H9 (cell line): ENCODE data around the gene PUM2. TPM values are rescaled to one million over a fixed set of nuclear protein-coding genes. Genes with fewer than 3 reads are reported as not detected.

Experiments
- DNase-seq: peaks from one replicate; pipeline ENCODE4 v3.0.0-alpha.2; 2017
- H2AFZ ChIP-seq: one replicate; pipeline ENCODE4 v1.6.1; 2013; ENCODE audit warnings: mild to moderate bottlenecking, low read length, control low read depth, moderate library complexity
- H2AK5ac ChIP-seq: 2 replicates; pipeline ENCODE4 v1.6.1; 2013; ENCODE audit warnings: low read length, control low read depth, mixed read lengths; ENCODE audit not compliant: insufficient read length
- H2BK120ac ChIP-seq: one replicate; pipeline ENCODE4 v1.6.1; 2013; ENCODE audit warnings: low read depth, mild to moderate bottlenecking, low read length, control low read depth, inconsistent platforms; ENCODE audit not compliant: poor library complexity, severe bottlenecking
- H2BK12ac ChIP-seq: 2 replicates; pipeline ENCODE4 v1.6.1; 2013; ENCODE audit warnings: low read length, control low read depth, mixed read lengths, low read depth; ENCODE audit not compliant: insufficient read length
- H2BK15ac ChIP-seq: 2 replicates; pipeline ENCODE4 v1.6.1; 2013; ENCODE audit warnings: low read depth, low read length, control low read depth
- H2BK20ac ChIP-seq: one replicate; pipeline ENCODE4 v1.6.1; 2013; ENCODE audit warnings: low read depth, mild to moderate bottlenecking, low read length, control low read depth, inconsistent platforms; ENCODE audit not compliant: poor library complexity, severe bottlenecking
- H2BK5ac ChIP-seq: 2 replicates; pipeline ENCODE4 v1.6.1; 2013; ENCODE audit warnings: low read length, control low read depth, mixed read lengths; ENCODE audit not compliant: insufficient read length
- H3K14ac ChIP-seq: 2 replicates; pipeline ENCODE4 v1.6.1; 2013; ENCODE audit warnings: low read length, control low read depth; ENCODE audit not compliant: insufficient read depth
- H3K18ac ChIP-seq: 2 replicates; pipeline ENCODE4 v1.6.1; 2013; ENCODE audit warnings: low read depth, mild to moderate bottlenecking, mixed read lengths, low read length, control low read depth; ENCODE audit not compliant: insufficient read length
- H3K23ac ChIP-seq: 2 replicates; pipeline ENCODE4 v1.6.1; 2013; ENCODE audit warnings: low read length, control low read depth, mixed read lengths, low read depth; ENCODE audit not compliant: insufficient read length
- H3K23me2 ChIP-seq: 2 replicates; pipeline ENCODE4 v1.6.1; 2013; ENCODE audit warnings: low read depth, mild to moderate bottlenecking, mixed read lengths, low read length, control low read depth; ENCODE audit not compliant: insufficient read length, poor library complexity, severe bottlenecking
- H3K27ac ChIP-seq: 2 replicates; pipeline ENCODE4 v1.5.1; 2013; ENCODE audit warnings: low read length, control low read depth, mixed read lengths, low read depth; ENCODE audit not compliant: insufficient read length
- H3K27me3 ChIP-seq: 2 replicates; pipeline ENCODE4 v1.6.1; 2013; ENCODE audit warnings: low read length, control low read depth, inconsistent platforms; ENCODE audit not compliant: insufficient read depth
- H3K4ac ChIP-seq: 2 replicates; pipeline ENCODE4 v1.6.1; 2013; ENCODE audit warnings: low read depth, mild to moderate bottlenecking, control low read depth, inconsistent platforms, low read length, moderate library complexity
- H3K4me1 ChIP-seq: 2 replicates; pipeline ENCODE4 v1.6.1; 2013; ENCODE audit warnings: low read length, control low read depth, inconsistent platforms; ENCODE audit not compliant: insufficient read depth
- H3K4me2 ChIP-seq: 2 replicates; pipeline ENCODE4 v1.6.1; 2013; ENCODE audit warnings: low read length, control low read depth, mixed read lengths; ENCODE audit not compliant: insufficient read length, insufficient read depth
- H3K56ac ChIP-seq: 2 replicates; pipeline ENCODE4 v1.6.1; 2013; ENCODE audit warnings: low read depth, mild to moderate bottlenecking, mixed read lengths, low read length, control low read depth; ENCODE audit not compliant: insufficient read length
- H3K79me1 ChIP-seq: 2 replicates; pipeline ENCODE4 v1.6.1; 2013; ENCODE audit warnings: low read depth, mild to moderate bottlenecking, moderate library complexity, low read length, control low read depth, inconsistent platforms; ENCODE audit not compliant: insufficient read depth, poor library complexity, severe bottlenecking
- H3K79me2 ChIP-seq: 2 replicates; pipeline ENCODE4 v1.6.1; 2013; ENCODE audit warnings: low read length, control low read depth, inconsistent platforms; ENCODE audit not compliant: insufficient read depth
- H3K9ac ChIP-seq: 2 replicates; pipeline ENCODE4 v1.6.1; 2013; ENCODE audit warnings: low read length, control low read depth, mixed read lengths; ENCODE audit not compliant: insufficient read length; ENCODE audit errors: extremely low read depth
- H3K9me3 ChIP-seq: one replicate; pipeline ENCODE4 v1.6.1; 2013; ENCODE audit warnings: low read depth, low read length, inconsistent platforms; ENCODE audit not compliant: control insufficient read depth
- H3T11ph ChIP-seq: one replicate; pipeline ENCODE4 v1.6.1; 2013; ENCODE audit warnings: mild to moderate bottlenecking, low read length, control low read depth, inconsistent platforms
- H4K20me1 ChIP-seq: one replicate; pipeline ENCODE4 v1.6.1; 2013; ENCODE audit not compliant: control insufficient read depth, insufficient read length, insufficient read depth
- H4K5ac ChIP-seq: 2 replicates; pipeline ENCODE4 v1.6.1; 2013; ENCODE audit warnings: low read depth, mild to moderate bottlenecking, mixed read lengths, low read length, control low read depth; ENCODE audit not compliant: insufficient read length
- H4K8ac ChIP-seq: replicated peaks from 2 replicates; pipeline ENCODE4 v1.6.1; 2013; ENCODE audit warnings: low read length, control low read depth, mixed read lengths, low read depth; ENCODE audit not compliant: insufficient read length
- H4K91ac ChIP-seq: 2 replicates; pipeline ENCODE4 v1.6.1; 2013; ENCODE audit warnings: low read depth, mild to moderate bottlenecking, moderate library complexity, mixed read lengths, low read length, control low read depth; ENCODE audit not compliant: insufficient read length
- H3K27ac Mint-ChIP-seq, 3 experiments: 2 replicates in 2 of 3; 3 replicates in 1 of 3; pipeline ENCODE4 v1.8.0; 2020 to 2021; ENCODE audit warnings: mixed read lengths in 3 of 3, mild to moderate bottlenecking in 1 of 3, moderate library complexity in 1 of 3
- H3K27me3 Mint-ChIP-seq: 2 replicates; pipeline ENCODE4 v1.8.0; 2021; ENCODE audit warnings: low read depth, mild to moderate bottlenecking, moderate library complexity, mixed read lengths
- H3K36me3 Mint-ChIP-seq, 3 experiments: 2 replicates in 2 of 3; 3 replicates in 1 of 3; pipeline ENCODE4 v1.8.0; 2020 to 2021; ENCODE audit warnings: low read depth in 3 of 3, mixed read lengths in 3 of 3; ENCODE audit not compliant: insufficient read depth in 1 of 3
- H3K4me1 Mint-ChIP-seq, 2 experiments: 2 replicates each; pipeline ENCODE4 v1.8.0; 2020; ENCODE audit warnings: mixed read lengths in 2 of 2
- H3K4me3 Mint-ChIP-seq, 2 experiments: 2 replicates in 1 of 2; 3 replicates in 1 of 2; pipeline ENCODE4 v1.8.0; 2020 to 2021; ENCODE audit warnings: mild to moderate bottlenecking in 2 of 2, mixed read lengths in 2 of 2, moderate library complexity in 1 of 2
- H3K9me3 Mint-ChIP-seq, 2 experiments: 2 replicates in 1 of 2; 3 replicates in 1 of 2; pipeline ENCODE4 v1.8.0; 2020; ENCODE audit warnings: mild to moderate bottlenecking in 2 of 2, mixed read lengths in 2 of 2, moderate library complexity in 1 of 2
- CTCF ChIP-seq: fragments of 200-600 bp; sonication (generic); conservative IDR thresholded peaks from 3 replicates; pipeline ENCODE4 v1.8.0; 2021; ENCODE audit warnings: antibody characterized with exemption, mild to moderate bottlenecking
- WGBS: extraction: QIAGEN DNeasy Blood & Tissue Kit; methylation state at CpG from one replicate; pipeline ENCODE4 v1.1.7; 2013; ENCODE audit warnings: missing lambda C conversion rate, low lambda C conversion rate, mixed read lengths; ENCODE audit not compliant: insufficient read length; ENCODE audit errors: extremely low coverage; 5-methylcytosine and 5-hydroxymethylcytosine counted together
- total RNA-seq: library from RNA; stranded (reverse); gene quantifications from 2 replicates; pipeline ENCODE4 v1.2.1, GENCODE V29; 2021

PUM2 gene
- total RNA-seq, 1 experiment from 2014 or later: 96.6 TPM

- H4K8ac ChIP-seq: no peak overlapping the region
- no peak overlapping the region for H3K9ac ChIP-seq
- no peak overlapping the region for H2BK15ac ChIP-seq
- H2BK12ac ChIP-seq: no peak overlapping the region
- H3K79me1 ChIP-seq: no peaks in the 10 kb centered on the region
- no peak overlapping the region for H3K14ac ChIP-seq
- no peak overlapping the region for H3K18ac ChIP-seq
- no peak overlapping the region for H4K5ac ChIP-seq
- WGBS: no CpG with 5 or more reads among the region's 5 CpGs
- peaks cover 2% of the 10 kb centered on the region for H3K9me3 ChIP-seq
- Mint-ChIP-seq H3K9me3 (peaks cover 5 to 12% of the 10 kb centered on the region in 2 experiments), H3K36me3 (no peaks in the 10 kb centered on the region), H3K4me3 (no peak overlapping the region), H3K27ac (no peak overlapping the region), H3K27me3 (peaks cover 9% of the 10 kb centered on the region; the same call in 1 of the 2 replicates), H3K4me1 (peaks cover 0 to 2% of the 10 kb centered on the region in 2 experiments; a peak in 1 of 4 replicates)
- no peak overlapping the region for H3K23ac ChIP-seq
- H3K4ac ChIP-seq: no peak overlapping the region
- H2AK5ac ChIP-seq: no peak overlapping the region
- no peak overlapping the region for H2BK20ac ChIP-seq
- H3K79me2 ChIP-seq: no peaks in the 10 kb centered on the region
- DNase-seq: no peak
- H3K4me1 ChIP-seq: no peaks in the 10 kb centered on the region
- no peaks in the 10 kb centered on the region for H4K20me1 ChIP-seq
- TF ChIP-seq CTCF: no peak
- H3T11ph ChIP-seq: no peak overlapping the region
- no peak overlapping the region for H4K91ac ChIP-seq
- H3K23me2 ChIP-seq: no peaks in the 10 kb centered on the region
- no peak overlapping the region for H2AFZ ChIP-seq
- H3K27ac ChIP-seq: no peak overlapping the region
- no peak overlapping the region for H2BK120ac ChIP-seq
- H3K27me3 ChIP-seq: no peaks in the 10 kb centered on the region
- no peak overlapping the region for H3K4me2 ChIP-seq
- no peak overlapping the region for H3K56ac ChIP-seq
- no peak overlapping the region for H2BK5ac ChIP-seq
These were observed 12.2 kb upstream of the PUM2 start for GRCh38 chr2:20362701-20363435.
